ENCODE data around the gene WDR1. TPM values are rescaled to one million over a fixed set of nuclear protein-coding genes. Genes with fewer than 3 reads are reported as not detected.

The WDR1 gene
- total and polyA plus RNA-seq, 2 donors (not counting 3 experiments of a cell fraction or from before 2014, with no cell fraction given) = 590 to 660 TPM

GRCh38 chr4:10026485-10026884, 90.1 kb downstream of the WDR1 start:
- no peak overlapping the region for H3K27ac ChIP-seq (ENCODE audit: insufficient read depth, low read depth, low read length)
- no peak overlapping the region for H3K9ac ChIP-seq (replicated peaks; ENCODE audit: extremely low read depth, insufficient read depth, low read length)
- no peaks in the 10 kb centered on the region for H3K79me2 ChIP-seq (ENCODE audit: control insufficient read depth, insufficient read depth, low read length)
- no peak overlapping the region for H3K4me3 ChIP-seq (replicated peaks in 1 of 3; ENCODE audit: insufficient read depth in 1 of 3, low read depth in 1 of 3, low read length in 3 of 3)
- DNase-seq (ENCODE audit: low read depth, low spot score) (no peak), FAIRE-seq (no peak)
- no peaks in the 10 kb centered on the region for H3K9me3 ChIP-seq (replicated peaks; ENCODE audit: control insufficient read depth, insufficient read depth, low read length)
- no peaks in the 10 kb centered on the region for H3K36me3 ChIP-seq (ENCODE audit: control insufficient read depth in 2 of 2, extremely low read depth in 1 of 2, insufficient read depth in 2 of 2, low read length in 2 of 2)
- dilution Hi-C loops (cut with MboI; ENCODE audit: extremely low pct_ligation_motif_present, low sequenced_read_pairs) = no loop called here
- TF ChIP-seq GATA2 (IDR thresholded peaks at IDR 0.05; ENCODE audit: insufficient read depth, insufficient read length, low read depth, low read length) (no peak), POLR2AphosphoS5 (IDR thresholded peaks at IDR 0.05; ENCODE audit: insufficient read depth, low read depth, low read length) (no peak), MAX (IDR thresholded peaks at IDR 0.05; ENCODE audit: insufficient read depth, insufficient read length) (no peak), MYC (IDR thresholded peaks at IDR 0.05; ENCODE audit: low read depth, low read length) (no peak), FOS (IDR thresholded peaks at IDR 0.05; ENCODE audit: borderline replicate concordance, insufficient read depth, low read length) (no peak), EZH2 (IDR thresholded peaks at IDR 0.05; ENCODE audit: borderline replicate concordance, low read depth, low read length, severe bottlenecking) (no peak), POLR2A (IDR thresholded peaks at IDR 0.05; ENCODE audit: low read depth, low read length) (no peak), JUN (IDR thresholded peaks at IDR 0.05; ENCODE audit: borderline replicate concordance, insufficient read depth, insufficient read length, low read depth) (no peak)
- TF ChIP-seq, protein P1, sequence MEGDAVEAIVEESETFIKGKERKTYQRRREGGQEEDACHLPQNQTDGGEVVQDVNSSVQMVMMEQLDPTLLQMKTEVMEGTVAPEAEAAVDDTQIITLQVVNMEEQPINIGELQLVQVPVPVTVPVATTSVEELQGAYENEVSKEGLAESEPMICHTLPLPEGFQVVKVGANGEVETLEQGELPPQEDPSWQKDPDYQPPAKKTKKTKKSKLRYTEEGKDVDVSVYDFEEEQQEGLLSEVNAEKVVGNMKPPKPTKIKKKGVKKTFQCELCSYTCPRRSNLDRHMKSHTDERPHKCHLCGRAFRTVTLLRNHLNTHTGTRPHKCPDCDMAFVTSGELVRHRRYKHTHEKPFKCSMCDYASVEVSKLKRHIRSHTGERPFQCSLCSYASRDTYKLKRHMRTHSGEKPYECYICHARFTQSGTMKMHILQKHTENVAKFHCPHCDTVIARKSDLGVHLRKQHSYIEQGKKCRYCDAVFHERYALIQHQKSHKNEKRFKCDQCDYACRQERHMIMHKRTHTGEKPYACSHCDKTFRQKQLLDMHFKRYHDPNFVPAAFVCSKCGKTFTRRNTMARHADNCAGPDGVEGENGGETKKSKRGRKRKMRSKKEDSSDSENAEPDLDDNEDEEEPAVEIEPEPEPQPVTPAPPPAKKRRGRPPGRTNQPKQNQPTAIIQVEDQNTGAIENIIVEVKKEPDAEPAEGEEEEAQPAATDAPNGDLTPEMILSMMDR (IDR thresholded peaks at IDR 0.05; ENCODE audit: extremely low read depth in 1 of 2, insufficient read depth in 1 of 2, low read depth in 1 of 2, low read length in 2 of 2) = no peak
- CTCF ChIA-PET = interaction anchor here (4.9 kb wide), 1 partner anchor 12 kb away, joined by 19 read pairs; no protein-coding TSS in a partner anchor
- intact Hi-C loops (cut with micrococcal nuclease) = no loop called here
- H2AFZ ChIP-seq (ENCODE audit: low read depth, low read length) = no peak overlapping the region
- POLR2A ChIA-PET = no interaction called here
- no peak overlapping the region for H3K4me2 ChIP-seq (ENCODE audit: insufficient read depth, low read length)
- H3K27me3 ChIP-seq (ENCODE audit: control insufficient read depth in 2 of 2, insufficient read depth in 2 of 2, low read length in 2 of 2) = peaks cover 6 to 9% of the 10 kb centered on the region in 2 experiments
- H4K20me1 ChIP-seq (replicated peaks; ENCODE audit: control insufficient read depth, extremely low read depth, insufficient read depth, low read length) = no peaks in the 10 kb centered on the region
- no TSS peak for BruUV-seq (replicated peaks)
- H3K9me1 ChIP-seq (replicated peaks; ENCODE audit: control insufficient read depth, extremely low read depth, insufficient read depth, low read length) = no peaks in the 10 kb centered on the region
- no peaks in the 10 kb centered on the region for H3K4me1 ChIP-seq (ENCODE audit: control insufficient read depth, extremely low read depth, insufficient read depth, low read length)
